ENCODE measurements around the gene ALDH3A1. TPM values are rescaled to one million over a fixed set of nuclear protein-coding genes. Genes with fewer than 3 reads are reported as not detected.
"Not testable (repeated sequence)": the region's sequence is repeated elsewhere in the genome, so short reads cannot be mapped to it uniquely, and the experiment has no call there.

ALDH3A1 gene
- total RNA-seq, 1 experiment from 2014 or later = 30.1 TPM

GRCh38 chr17:19766421-19767270, 18.5 kb upstream of the ALDH3A1 start:
- H3K9me2 ChIP-seq (replicated peaks; ENCODE audit: low read length) = no peaks in the 10 kb centered on the region
- H3K36me3 ChIP-seq (ENCODE audit: low read depth, low read length) = no peaks in the 10 kb centered on the region
- H3K79me2 ChIP-seq (ENCODE audit: low read length) = no peaks in the 10 kb centered on the region
- H3F3A ChIP-seq (ENCODE audit: low read length, unreplicated experiment) = no peaks in the 10 kb centered on the region
- BruUV-seq (replicated peaks) = no TSS peak
- POLR2A ChIA-PET (ENCODE audit: unreplicated experiment) = no interaction called here
- H4K20me1 ChIP-seq (ENCODE audit: low read length) = no peaks in the 10 kb centered on the region
- H3K9ac ChIP-seq (ENCODE audit: low read length) = no peak overlapping the region
- peak overlapping the region; percentile 59; the same call in 1 of the 2 replicates for H2AFZ ChIP-seq (ENCODE audit: low read length)
- peaks cover 12% of the 10 kb centered on the region for H3K4me1 ChIP-seq (ENCODE audit: insufficient read depth, low read length)
- H3K4me2 ChIP-seq (ENCODE audit: low read length) = no peak overlapping the region
- CTCF ChIA-PET = interaction anchor here (1.3 kb wide), 1 partner anchor 258 kb away, joined by 4 read pairs; no protein-coding TSS in a partner anchor
- TF ChIP-seq EZH2phosphoT487 (IDR thresholded peaks at IDR 0.05; ENCODE audit: borderline replicate concordance, low read length) (no peak), CTCF (conservative IDR thresholded peaks at IDR 0.05; ENCODE audit: low read depth, low read length) (peak; percentile 99)
- ATAC-seq = peak; percentile 95
- intact Hi-C loops (cut with micrococcal nuclease) = loop anchor here (1.0 to 10.0 kb wide), 3 partner anchors 119 to 402 kb away; partner anchors contain the start of genes ALDH3A2 and B9D1
- no peak overlapping the region for H3K4me3 ChIP-seq (ENCODE audit: low read length)
- H3K27me3 ChIP-seq (ENCODE audit: low read length) = no peaks in the 10 kb centered on the region
- H3K9me3 ChIP-seq (ENCODE audit: low read length) = no peaks in the 10 kb centered on the region
- no peak overlapping the region for H3K27ac ChIP-seq (ENCODE audit: low read length)
- peak; percentile 86 for DNase-seq

- H3K79me2 ChIP-seq (ENCODE audit: low read length) = no peaks in the 10 kb centered on the region
- no peak overlapping the region for H3K9ac ChIP-seq (ENCODE audit: low read length)
- no peak overlapping the region for H2AFZ ChIP-seq (ENCODE audit: low read length)
- POLR2A ChIA-PET (ENCODE audit: unreplicated experiment) = no interaction called here
- no peaks in the 10 kb centered on the region for H3K9me2 ChIP-seq (replicated peaks; ENCODE audit: low read length)
- TF ChIP-seq EZH2 (IDR thresholded peaks at IDR 0.05; ENCODE audit: low read length, unreplicated experiment) = no peak
- no peak for TF ChIP-seq EZH2phosphoT487 (IDR thresholded peaks at IDR 0.05; ENCODE audit: borderline replicate concordance, low read length)
- no peak for TF ChIP-seq CTCF (conservative IDR thresholded peaks at IDR 0.05; ENCODE audit: low read depth, low read length)
- CTCF ChIA-PET = interaction anchor here (1.3 kb wide), 1 partner anchor 257 kb away, joined by 4 read pairs; no protein-coding TSS in a partner anchor
- H3K4me1 ChIP-seq (ENCODE audit: insufficient read depth, low read length) = peaks cover 12% of the 10 kb centered on the region
- H3K4me2 ChIP-seq (ENCODE audit: low read length) = no peak overlapping the region
- no peaks in the 10 kb centered on the region for H3K36me3 ChIP-seq (ENCODE audit: low read depth, low read length)
- H4K20me1 ChIP-seq (ENCODE audit: low read length) = no peaks in the 10 kb centered on the region
- H3F3A ChIP-seq (ENCODE audit: low read length, unreplicated experiment) = no peaks in the 10 kb centered on the region
- no TSS peak for BruUV-seq (replicated peaks)
- intact Hi-C loops (cut with micrococcal nuclease) = loop anchor here (1.0 to 10.0 kb wide), 3 partner anchors 119 to 401 kb away; partner anchors contain the start of genes ALDH3A2 and B9D1
- ATAC-seq (no peak), DNase-seq (no peak)
- H3K27me3 ChIP-seq (ENCODE audit: low read length) = no peaks in the 10 kb centered on the region
- no peak overlapping the region for H3K27ac ChIP-seq (ENCODE audit: low read length)
- H3K4me3 ChIP-seq (ENCODE audit: low read length) = no peak overlapping the region
- no peaks in the 10 kb centered on the region for H3K9me3 ChIP-seq (ENCODE audit: low read length)
Measured at GRCh38 chr17:19766016-19766415, 17.9 kb upstream of the ALDH3A1 start.

- BruUV-seq (replicated peaks); H3K4me1 ChIP-seq (ENCODE audit: insufficient read depth, low read length); H3K36me3 ChIP-seq (ENCODE audit: low read depth, low read length); CTCF ChIA-PET; H3K27ac ChIP-seq (ENCODE audit: low read length); H3F3A ChIP-seq (ENCODE audit: low read length, unreplicated experiment); H3K4me2 ChIP-seq (ENCODE audit: low read length); H3K9me2 ChIP-seq (replicated peaks; ENCODE audit: low read length); H3K79me2 ChIP-seq (ENCODE audit: low read length); H4K20me1 ChIP-seq (ENCODE audit: low read length); H3K27me3 ChIP-seq (ENCODE audit: low read length); H3K9ac ChIP-seq (ENCODE audit: low read length); H2AFZ ChIP-seq (ENCODE audit: low read length); H3K4me3 ChIP-seq (ENCODE audit: low read length); ATAC-seq; DNase-seq; H3K9me3 ChIP-seq (ENCODE audit: low read length): not testable (repeated sequence)
- intact Hi-C loops (cut with micrococcal nuclease) = loop anchor here (10.0 kb wide), 1 partner anchor 399 kb away; the partner anchor contains the start of gene B9D1
- POLR2A ChIA-PET (ENCODE audit: unreplicated experiment) = interaction anchor here (0.6 kb wide), 1 partner anchor 9 kb away, joined by 4 read pairs; no protein-coding TSS in a partner anchor
Measured at GRCh38 chr17:19763991-19764390, 15.9 kb upstream of the ALDH3A1 start.
